ENCODE measurements around the gene TPGS2. TPM values are rescaled to one million over a fixed set of nuclear protein-coding genes. Genes with fewer than 3 reads are reported as not detected.

Gene TPGS2
- total RNA-seq, 1 experiment from 2014 or later, result 49.7 TPM

DNA sequence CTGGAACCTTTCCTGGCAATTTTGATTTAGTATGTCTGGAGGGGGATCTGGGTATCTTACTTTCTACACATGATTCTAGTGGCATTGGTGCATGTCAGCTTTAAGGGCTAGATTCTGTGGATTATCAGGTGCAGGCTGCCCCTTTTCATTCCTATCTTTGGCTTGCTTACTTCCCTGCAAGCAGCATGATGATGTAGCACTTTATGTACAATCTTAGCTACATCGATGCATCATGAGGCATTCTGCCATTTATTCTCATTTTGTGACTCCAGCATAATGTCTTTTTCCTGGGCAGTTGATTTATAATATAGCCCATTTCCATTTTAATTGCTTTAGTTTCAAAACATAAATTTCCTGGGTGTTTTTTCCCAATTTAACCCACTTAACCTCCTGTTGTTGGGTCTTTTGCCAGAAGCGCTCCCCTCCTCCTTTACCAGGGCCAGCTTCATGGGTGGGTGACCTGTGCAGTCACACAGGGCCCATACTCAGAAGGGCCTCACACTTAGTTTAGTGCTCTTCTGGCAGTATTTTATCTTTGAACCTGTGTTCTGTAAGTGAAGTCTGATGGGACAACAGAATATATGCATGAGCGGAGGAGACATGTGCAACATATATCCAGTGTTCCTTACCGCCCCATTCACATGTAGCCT lies 36.0 kb downstream of the TPGS2 start:
- no peak overlapping the region for H3K4me3 ChIP-seq (ENCODE audit: low read depth, low read length)
- ChIA-PET POLR2A (no interaction called here), CTCF (no interaction called here)
- no peaks in the 10 kb centered on the region for H3K27me3 ChIP-seq (replicated peaks; ENCODE audit: control insufficient read depth, insufficient read depth, low read length)
- intact Hi-C loops (cut with micrococcal nuclease; ENCODE audit: unreplicated experiment), result no loop called here
- no peaks in the 10 kb centered on the region for H3K9me3 ChIP-seq
- Mint-ChIP-seq H3K36me3 (ENCODE audit: insufficient read depth, unreplicated experiment) (peaks cover 5% of the 10 kb centered on the region), H3K9me3 (ENCODE audit: unreplicated experiment) (no peaks in the 10 kb centered on the region), H3K4me3 (ENCODE audit: unreplicated experiment) (no peak overlapping the region), H3K27me3 (ENCODE audit: insufficient read depth, unreplicated experiment) (no peaks in the 10 kb centered on the region), H3K4me1 (ENCODE audit: low read depth, unreplicated experiment) (no peaks in the 10 kb centered on the region), H3K27ac (ENCODE audit: unreplicated experiment) (no peak overlapping the region)
- no peak for TF ChIP-seq CTCF (IDR thresholded peaks at IDR 0.05; ENCODE audit: insufficient read depth in 1 of 2, low read depth in 1 of 2, low read length in 1 of 2, severe bottlenecking in 1 of 2, unreplicated experiment in 1 of 2)
- BruUV-seq (replicated peaks), result no TSS peak
- no peak for DNase-seq
- H3K36me3 ChIP-seq (ENCODE audit: control insufficient read depth, insufficient read depth, low read length), result no peaks in the 10 kb centered on the region
- no peaks in the 10 kb centered on the region for H3K4me1 ChIP-seq

DNA sequence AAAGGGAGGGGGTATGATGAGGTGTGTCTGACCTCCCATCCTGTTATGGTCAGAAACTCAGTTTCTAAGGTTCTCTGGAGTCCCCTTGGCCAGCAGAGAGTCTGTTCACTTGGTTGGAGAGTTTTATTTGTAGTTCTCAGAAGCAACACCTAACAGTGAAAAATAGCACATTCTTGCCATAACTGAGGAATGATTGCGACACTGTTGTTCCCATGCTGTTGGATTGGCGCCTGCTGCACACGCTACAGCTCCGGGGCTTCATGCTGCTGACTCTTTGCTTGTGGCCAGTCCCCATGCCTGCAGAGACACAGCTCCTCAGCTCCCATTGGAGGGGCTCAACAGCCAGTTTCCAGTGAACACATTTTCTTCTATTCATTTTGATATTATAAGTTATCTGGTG lies 42.1 kb downstream of the TPGS2 start:
- DNase-seq, result peak; percentile 5 to 32
- POLR2A ChIA-PET, result no interaction called here
- Mint-ChIP-seq H3K4me3 (ENCODE audit: unreplicated experiment) (no peak overlapping the region), H3K27ac (ENCODE audit: unreplicated experiment) (no peak overlapping the region), H3K9me3 (ENCODE audit: unreplicated experiment) (no peaks in the 10 kb centered on the region), H3K4me1 (ENCODE audit: low read depth, unreplicated experiment) (no peaks in the 10 kb centered on the region), H3K36me3 (ENCODE audit: insufficient read depth, unreplicated experiment) (no peaks in the 10 kb centered on the region), H3K27me3 (ENCODE audit: insufficient read depth, unreplicated experiment) (no peaks in the 10 kb centered on the region)
- CTCF ChIA-PET, result no interaction called here
- H3K27me3 ChIP-seq (replicated peaks; ENCODE audit: control insufficient read depth, insufficient read depth, low read length), result no peaks in the 10 kb centered on the region
- no peak for TF ChIP-seq CTCF (IDR thresholded peaks at IDR 0.05; ENCODE audit: insufficient read depth in 1 of 2, low read depth in 1 of 2, low read length in 1 of 2, severe bottlenecking in 1 of 2, unreplicated experiment in 1 of 2)
- BruUV-seq (replicated peaks), result no TSS peak
- intact Hi-C loops (cut with micrococcal nuclease; ENCODE audit: unreplicated experiment), result no loop called here
- H3K9me3 ChIP-seq, result no peaks in the 10 kb centered on the region
- H3K4me3 ChIP-seq (ENCODE audit: low read depth, low read length), result no peak overlapping the region
- no peaks in the 10 kb centered on the region for H3K36me3 ChIP-seq (ENCODE audit: control insufficient read depth, insufficient read depth, low read length)
- no peaks in the 10 kb centered on the region for H3K4me1 ChIP-seq

DNA sequence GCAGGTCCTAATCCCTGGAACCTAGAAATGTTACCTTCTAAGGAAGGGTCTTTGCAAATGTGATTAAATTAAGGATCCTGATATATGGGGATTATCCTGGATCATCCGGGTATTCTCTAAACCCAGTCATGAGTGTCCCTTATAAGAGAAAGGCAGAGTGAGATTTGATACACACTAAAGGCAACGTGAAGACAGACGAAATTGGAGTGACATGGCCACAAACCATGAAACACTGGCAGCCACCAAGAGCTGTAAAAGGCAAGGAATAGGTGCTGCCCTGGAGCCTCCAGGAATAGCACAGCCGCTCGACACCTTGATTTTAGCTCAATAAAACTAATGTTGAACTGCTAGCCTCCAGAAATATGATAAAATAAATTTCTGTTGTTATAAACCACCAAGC lies 45.0 kb downstream of the TPGS2 start:
- no peaks in the 10 kb centered on the region for H3K36me3 Mint-ChIP-seq (ENCODE audit: insufficient read depth, unreplicated experiment)
- POLR2A ChIA-PET, result no interaction called here

More for the DNA sequence above, 45.0 kb downstream of the TPGS2 start:
- Mint-ChIP-seq H3K4me1 (ENCODE audit: low read depth, unreplicated experiment) (no peaks in the 10 kb centered on the region), H3K27me3 (ENCODE audit: insufficient read depth, unreplicated experiment) (no peaks in the 10 kb centered on the region), H3K9me3 (ENCODE audit: unreplicated experiment) (no peaks in the 10 kb centered on the region), H3K27ac (ENCODE audit: unreplicated experiment) (no peak overlapping the region), H3K4me3 (ENCODE audit: unreplicated experiment) (no peak overlapping the region)
- intact Hi-C loops (cut with micrococcal nuclease; ENCODE audit: unreplicated experiment), result no loop called here
- no peaks in the 10 kb centered on the region for H3K27me3 ChIP-seq (replicated peaks; ENCODE audit: control insufficient read depth, insufficient read depth, low read length)
- DNase-seq, result no peak
- TF ChIP-seq CTCF (IDR thresholded peaks at IDR 0.05; ENCODE audit: insufficient read depth in 1 of 2, low read depth in 1 of 2, low read length in 1 of 2, severe bottlenecking in 1 of 2, unreplicated experiment in 1 of 2), result no peak
- no peaks in the 10 kb centered on the region for H3K36me3 ChIP-seq (ENCODE audit: control insufficient read depth, insufficient read depth, low read length)
- H3K9me3 ChIP-seq, result no peaks in the 10 kb centered on the region
- CTCF ChIA-PET, result no interaction called here
- no peaks in the 10 kb centered on the region for H3K4me1 ChIP-seq
- no TSS peak for BruUV-seq (replicated peaks)
- H3K4me3 ChIP-seq (ENCODE audit: low read depth, low read length), result no peak overlapping the region

Measured in Caco-2 (cell line).